HK-2 (cell line): Measurements from ENCODE around the gene CTIF.

Experiments used
- DNase-seq: peaks from one replicate; pipeline ENCODE4 v3.0.0-alpha.2; 2018; ENCODE audit not compliant: unreplicated experiment

The CTIF gene

DNA sequence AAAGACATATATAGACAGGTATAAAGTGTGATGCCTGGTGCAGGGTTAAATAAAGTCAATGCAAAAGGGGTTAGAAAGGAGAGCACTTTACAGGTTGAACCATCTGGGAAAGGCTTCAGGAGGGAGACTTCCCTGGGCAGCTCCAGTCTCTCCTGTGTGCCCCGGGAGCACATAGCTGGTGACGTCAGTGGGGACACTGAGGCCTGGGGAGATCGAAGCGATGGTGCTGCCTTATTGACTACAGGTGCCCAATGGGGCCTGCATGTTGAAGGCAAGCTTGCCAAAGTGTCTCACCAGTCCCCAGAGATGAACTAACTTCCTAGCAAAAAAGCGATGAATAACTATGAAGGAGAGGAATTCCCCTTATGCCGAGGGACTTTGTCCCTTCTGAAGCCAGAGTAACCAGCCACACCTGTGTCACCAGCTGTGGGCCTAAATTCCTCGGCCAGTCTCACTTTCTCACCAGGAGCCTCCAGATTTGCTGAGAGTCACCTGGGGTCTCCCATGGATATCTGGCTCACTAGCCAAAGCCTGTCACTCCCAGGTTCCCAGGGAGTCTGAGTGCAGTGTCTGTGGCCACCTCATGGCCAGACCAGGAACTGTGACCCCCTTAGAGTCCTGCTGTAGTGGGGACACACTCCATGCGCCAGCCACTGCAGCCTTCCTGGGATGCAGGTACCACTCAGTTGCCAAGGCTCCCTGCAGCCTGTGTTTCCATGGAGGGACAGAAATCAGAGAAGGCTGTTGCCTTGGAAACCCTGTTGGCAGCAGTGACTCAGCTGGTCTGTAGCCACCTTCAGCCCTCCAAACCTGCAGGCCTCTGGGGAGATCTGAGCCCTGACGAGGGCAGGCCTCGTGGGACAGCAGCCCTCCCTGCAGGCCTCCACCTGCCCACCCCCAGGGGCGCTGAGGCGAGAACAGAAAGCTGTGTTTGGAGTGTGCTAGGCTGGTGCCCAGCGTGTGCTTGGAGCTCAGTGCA is 128.7 kb downstream of the CTIF start:
- DNase-seq = peak; percentile 13

DNA sequence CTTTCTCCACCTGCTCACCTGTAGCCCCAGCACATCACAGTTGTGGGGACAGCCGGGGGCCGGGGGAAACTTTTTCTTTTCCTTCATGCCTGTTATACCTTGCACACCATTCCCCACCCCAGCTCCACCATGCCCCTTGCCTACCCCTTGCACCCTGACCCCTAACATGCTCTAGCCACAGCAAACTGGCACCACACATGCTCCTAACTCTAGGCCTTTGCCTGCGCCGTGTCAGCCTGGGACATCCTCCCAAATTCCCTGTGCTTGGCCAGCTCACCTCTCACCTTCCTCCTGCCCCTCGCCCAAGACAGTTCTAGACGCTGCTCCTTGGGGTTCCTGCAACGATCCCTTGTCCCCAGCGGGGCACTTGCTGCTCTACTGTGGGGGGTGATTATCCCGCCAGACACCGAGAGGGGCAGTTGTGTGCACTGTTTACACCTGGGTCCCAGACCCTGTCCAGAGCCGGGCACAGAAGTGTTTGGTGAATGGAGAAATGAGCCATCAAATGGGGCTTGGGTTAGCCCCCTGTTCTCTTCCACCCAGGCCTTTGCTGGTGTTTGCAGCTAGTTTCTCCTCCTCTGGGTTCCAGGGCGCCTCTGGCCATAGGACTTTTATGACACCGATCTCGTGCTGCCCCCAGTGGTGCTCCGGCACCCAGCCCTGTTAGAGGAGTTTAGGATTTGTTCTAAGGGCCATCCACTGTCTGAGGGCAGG is 129.8 kb downstream of the CTIF start:
- DNase-seq = no peak

DNA sequence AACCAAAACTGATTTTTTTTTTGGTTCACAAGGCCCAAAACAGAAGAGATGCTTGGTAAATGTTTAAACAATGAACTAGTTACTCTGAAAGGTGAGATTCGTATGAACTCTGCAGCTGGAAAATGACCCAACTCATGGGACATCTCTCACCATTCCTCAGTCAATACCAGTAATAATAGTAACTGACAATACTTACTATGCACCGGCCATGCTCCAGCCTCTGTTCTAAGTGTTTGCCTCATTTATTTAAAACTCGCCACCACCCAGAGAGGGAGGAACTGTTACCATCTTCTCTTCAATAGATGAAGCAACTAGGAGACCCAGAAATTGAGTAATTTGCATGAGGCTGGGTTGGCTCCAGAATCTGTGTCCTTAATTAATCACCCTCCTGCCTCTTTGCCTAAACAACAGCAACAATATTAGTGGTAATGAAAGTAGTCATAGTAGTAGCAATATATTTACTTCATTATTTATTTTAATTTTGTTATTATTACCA is 130.4 kb downstream of the CTIF start:
- DNase-seq = no peak

- DNase-seq = no peak
These were observed 131.3 kb downstream of the CTIF start for GRCh38 chr18:48669991-48670750.

DNA sequence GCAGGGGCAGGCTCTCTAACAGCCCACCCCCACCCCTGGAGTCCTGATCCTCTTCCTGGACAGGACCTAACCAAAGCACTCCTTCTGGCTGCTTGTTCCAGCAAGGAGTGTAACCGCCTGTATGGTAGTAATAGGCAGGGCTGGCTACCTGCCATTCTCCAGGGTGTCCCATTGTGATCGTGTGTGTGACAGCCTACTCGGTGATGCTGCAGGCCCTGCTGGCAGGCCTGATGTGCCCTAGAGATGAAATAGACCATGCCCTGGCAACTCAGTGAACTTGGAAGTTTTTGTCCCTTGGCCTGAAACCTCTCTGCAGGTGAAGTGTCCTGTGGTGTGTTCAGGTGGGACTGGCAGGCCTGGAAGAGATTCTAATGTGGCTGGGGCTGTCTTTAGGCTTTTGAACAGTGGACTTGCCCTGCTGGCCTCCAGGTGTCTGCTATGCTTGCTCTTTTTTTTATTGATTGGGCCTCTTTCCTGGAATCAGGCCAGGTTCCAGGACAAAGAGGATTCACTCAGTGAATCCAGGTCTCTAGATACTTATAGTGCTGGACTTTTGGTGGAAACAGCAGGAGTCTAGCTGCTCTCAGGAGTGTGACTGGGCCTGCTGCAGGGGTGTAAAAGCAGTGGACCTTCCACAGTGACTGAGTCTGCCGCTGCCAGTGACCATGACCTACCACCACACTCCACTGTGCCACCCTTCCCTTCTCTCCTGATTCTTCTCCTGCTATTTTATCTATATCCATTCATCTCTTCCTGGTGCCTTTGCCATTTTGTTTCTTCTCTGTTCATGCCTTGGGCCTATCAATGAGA is 132.1 kb downstream of the CTIF start:
- no peak for DNase-seq

DNA sequence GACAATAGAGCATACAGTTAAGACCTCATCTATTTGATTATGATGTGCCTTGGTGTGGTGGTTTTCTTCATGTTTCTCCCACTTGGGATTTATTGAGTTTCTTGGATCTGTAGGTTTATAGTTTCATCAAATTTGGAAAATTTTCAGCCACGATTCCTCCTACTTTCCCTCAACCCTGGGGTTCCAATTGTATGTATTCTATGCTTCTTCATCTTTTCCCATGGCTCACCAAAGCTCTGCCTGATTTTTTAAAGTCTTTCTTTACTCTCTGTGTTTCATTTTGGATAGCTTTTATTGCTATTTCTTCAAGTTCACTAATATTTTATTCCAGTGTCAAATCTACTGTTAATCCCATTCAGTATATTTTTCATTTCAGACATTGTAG is 132.7 kb downstream of the CTIF start:
- DNase-seq = no peak

DNA sequence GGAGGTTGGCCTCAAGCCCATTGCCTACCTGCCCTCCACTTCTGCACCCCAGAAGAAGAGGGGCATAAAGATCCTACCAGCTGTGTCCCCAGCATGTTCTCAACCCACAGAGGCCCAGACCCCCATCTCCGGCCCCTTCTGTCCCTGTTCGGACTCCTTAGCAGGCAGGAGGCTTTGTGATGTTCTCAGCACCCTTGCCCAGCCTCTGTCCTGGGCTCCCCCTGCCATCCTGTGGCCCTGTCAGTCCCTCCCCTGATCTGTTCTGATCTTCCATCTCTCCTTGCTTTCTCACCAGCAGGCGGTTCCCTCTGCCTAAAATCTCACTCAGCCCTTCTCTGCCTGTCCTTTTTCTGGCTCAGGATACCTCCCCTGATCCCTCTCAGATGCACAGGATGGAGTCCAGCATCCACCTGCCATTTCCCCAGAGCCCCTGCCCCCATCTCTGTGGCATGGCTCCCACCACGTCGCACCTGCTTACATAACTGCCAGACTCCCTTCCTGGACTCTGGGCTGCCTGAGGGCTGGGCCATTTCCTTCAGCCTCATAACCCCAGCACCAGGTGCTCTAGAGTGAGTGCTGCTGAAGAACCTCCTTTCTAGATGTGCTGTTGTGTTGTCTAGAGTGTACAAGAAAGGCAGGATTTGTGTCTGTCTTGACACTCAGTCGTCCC is 134.0 kb downstream of the CTIF start:
- no peak for DNase-seq

DNA sequence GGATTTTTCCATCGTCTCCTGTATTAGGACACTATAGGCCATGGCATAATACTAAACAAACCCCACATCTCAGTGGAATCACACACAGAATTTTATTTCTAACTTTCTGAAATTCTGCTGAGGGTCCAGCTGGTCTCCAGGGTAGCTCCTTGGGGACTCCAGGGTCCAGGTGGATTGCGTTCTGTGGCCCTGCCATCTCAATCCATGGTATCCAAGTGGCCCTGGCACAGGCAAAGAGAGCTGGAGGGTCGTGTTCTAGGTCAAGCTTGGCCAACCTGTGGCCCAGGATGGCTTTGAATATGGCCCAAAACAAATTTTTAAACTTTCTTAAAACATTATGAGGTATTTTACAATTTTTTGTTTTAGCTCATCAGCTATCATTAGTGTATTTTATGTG is 134.6 kb downstream of the CTIF start:
- no peak for DNase-seq

- DNase-seq = no peak
These were observed 135.3 kb downstream of the CTIF start for GRCh38 chr18:48673853-48674721.

GRCh38 chr18:48674758-48675351 is 136.0 kb downstream of the CTIF start:
- DNase-seq = no peak

DNA sequence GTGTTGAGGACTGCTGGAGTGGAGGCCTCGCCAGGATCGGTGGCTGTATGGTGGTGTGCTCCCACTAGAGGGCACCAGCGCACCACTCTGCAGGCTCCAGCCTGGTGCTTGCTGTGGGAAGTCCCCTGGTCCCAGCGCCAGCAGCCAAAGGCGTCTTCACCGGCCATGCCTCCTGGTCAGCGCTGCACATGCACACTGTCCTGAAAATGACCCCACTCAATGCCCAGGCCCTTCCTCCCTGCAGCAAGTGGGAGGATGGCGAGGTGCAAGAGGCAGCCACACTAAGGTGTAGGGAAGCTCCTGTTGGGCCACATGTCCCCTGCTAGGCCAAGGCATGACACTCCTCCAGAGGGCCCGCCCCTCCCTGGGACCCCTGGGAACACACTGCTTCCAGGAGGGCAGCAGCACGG is 136.5 kb downstream of the CTIF start:
- DNase-seq = peak; percentile 88

DNA sequence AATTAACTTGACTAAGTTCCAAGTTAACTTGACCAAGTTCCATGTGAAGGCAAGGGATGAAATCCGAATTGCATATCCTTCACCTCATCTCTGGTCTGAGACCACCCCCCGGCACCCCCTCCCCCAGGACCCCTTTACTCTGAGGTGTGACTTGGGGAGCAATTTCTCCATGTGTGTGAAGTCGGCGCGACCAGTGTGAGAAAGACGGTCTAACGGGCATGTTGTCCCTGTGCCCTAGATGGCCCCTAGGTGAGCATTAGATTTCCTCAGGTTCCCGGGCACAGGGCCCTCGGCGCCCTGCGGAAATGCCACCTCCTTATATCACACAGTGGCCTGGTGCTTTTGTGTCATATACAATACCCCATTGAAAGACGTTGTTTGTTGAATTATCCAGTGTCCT is 137.1 kb downstream of the CTIF start:
- DNase-seq = no peak

DNA sequence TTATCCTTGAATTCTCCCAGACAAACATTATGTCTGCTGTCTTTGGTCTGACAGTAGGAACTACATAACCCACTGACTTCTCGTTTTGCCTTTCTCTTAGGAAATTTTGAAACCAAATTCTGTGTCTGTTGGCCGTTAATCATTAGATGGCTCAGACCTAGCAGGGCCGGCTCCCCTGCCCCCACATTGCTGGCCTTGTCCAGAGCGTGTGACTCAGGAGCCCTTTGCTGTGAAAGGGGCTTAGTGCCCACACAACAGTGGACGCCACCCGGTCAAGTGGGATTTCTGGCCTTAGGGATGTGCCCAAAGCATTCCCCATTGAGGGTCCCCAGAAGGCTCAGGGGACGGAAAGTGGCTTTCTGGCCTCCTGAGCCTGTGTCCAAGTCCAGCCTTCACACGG is 137.5 kb downstream of the CTIF start:
- peak; percentile 42 for DNase-seq

DNA sequence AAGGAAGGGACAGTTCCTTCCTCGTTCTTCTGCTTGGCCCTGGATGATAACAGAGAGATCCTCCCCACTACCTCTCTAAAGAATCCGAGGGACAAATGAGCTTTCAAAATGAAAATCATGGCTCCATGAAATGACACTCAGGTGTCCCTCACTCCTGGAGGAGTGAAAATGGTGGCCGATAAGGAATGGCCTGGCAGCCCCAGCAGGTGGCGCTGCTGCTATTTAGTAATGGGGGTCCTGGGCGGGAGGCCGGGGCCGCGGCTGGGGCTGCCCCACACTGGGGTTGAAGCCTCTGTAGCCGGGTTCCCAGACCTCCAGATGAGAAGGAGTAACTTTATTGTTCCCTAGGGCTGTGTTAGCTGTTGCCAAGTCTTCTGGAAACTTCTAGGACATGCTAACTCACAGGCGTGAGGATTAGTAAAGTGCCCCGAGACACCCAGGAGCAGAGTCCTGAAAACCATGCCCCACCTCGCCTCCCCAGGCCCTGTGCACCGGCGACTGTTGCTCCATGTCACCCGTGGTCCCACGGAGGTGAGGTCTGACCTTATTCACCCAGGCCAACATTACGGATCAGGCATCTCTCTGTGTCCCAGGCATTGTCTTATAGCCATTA is 138.0 kb downstream of the CTIF start:
- DNase-seq = peak; percentile 60

DNA sequence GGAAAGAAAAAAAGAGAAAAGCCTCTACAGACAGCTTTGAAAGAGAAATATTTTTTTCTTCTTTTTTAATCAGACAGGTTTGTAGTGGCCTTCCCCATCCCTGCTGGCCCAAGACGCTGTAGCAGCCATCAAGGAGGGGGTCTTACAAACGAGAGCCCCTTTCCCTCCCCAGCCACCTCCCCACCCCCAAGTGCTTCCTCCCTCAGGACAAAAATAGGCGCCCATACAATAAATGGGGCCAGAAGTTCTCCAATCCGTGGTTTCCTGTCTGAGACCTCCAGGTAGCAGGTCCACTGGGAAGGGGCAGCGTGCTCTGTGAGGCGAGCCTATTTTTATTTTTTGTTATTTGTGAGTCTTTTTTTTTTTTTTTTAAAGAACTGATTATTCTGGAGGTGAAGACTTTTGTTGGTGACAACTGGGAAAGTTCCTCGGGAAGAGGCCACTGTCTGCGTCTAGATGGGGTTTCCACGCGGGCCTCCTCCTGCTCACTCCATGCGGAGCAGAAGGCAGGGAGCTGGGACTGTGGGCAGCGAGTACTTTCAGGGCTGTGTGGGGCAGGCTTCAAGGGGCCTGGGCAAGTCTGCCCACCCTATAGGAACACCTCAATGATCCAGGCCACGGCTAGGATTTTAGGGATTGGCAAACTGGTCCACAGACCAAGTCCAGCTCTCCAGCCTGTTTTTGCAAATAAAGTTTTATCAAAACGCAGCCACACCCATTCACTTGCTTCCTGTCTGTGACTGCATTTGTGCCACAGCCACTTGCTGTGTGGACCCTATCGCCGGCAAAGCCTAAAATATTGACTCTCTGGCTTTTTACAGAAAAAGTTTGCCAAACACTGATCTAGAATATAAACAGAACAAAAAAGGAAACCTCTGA is 139.6 kb downstream of the CTIF start:
- DNase-seq = no peak

DNA sequence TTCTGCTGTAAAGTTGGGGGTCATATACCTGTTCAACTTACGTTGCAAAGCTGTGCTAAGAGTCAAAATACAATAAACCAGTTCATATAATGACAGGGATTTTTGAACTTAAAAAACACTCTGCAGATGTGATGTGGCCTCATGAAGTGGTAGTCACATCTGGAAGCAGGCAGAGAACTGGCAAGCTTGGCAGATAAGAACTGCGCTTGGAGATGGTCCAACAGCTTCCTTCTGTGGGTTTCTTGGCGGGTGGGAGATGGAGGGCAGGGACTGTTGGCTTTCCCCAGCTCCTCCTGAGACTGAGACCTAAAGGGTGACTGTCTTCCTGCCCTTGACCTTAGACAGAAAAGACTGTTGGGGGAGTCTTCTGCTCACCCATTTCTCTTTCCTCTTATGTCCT is 140.4 kb downstream of the CTIF start:
- no peak for DNase-seq

DNA sequence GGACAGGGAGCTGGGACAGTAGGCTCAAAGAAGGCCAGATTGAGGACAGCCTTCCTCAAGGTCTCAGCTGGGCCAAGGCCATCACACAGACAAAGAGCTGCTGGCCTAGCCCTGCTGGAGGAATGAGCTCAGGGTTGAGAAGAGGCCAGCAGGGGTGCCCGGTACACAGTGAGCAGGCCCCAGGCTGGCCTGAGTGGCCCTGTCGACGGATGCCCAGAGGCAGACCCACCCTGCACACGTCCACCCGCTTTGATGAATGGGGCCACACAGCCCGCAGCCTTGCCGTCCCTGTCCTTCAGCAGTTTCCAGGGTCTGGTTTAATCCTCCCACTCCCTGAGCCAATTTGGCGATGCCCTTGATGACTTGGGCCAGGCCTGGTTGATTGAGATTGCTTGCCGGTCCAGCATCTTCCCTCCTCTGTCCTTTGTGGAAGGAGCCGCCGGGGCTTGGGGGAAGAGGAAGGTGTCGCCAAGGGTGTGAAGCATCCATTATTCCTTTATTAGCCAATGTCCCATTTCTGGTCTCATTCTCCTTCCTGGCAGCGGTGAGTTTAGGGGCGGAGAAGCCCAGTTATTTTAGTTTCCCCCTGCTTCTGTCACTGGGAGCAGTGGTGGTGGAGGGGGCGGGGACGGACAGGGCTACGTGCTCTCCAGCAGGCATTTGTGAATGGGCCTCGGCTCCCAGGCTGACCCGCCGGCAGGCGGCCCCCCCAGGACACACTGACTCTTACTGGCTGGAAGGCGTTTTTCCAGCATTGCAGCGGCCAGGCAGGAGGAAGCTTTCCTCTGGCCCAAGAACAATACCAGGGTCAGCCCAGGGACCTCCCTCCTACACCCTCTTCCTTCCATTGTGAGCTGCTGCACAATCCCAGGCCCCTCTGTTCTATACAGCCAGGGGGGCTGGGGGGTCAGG is 141.8 kb downstream of the CTIF start:
- no peak for DNase-seq
